ENCODE results near the gene PFKP. TPM values are rescaled to one million over a fixed set of nuclear protein-coding genes. Genes with fewer than 3 reads are reported as not detected.

Gene PFKP
- total RNA-seq, 1 experiment from 2014 or later, result 232 TPM

- H3K27me3 ChIP-seq (ENCODE audit: control insufficient read depth, insufficient read depth, low read length), result no peaks in the 10 kb centered on the region
- no peak for DNase-seq (ENCODE audit: low read depth, low spot score)
- no TSS peak for BruUV-seq (replicated peaks)
- intact Hi-C loops (cut with micrococcal nuclease; ENCODE audit: unreplicated experiment), result no loop called here
- no peaks in the 10 kb centered on the region; the same call in 1 of the 2 replicates for H3K36me3 ChIP-seq (ENCODE audit: control insufficient read depth, insufficient read depth, low read length)
- ATAC-seq, result no peak
- H3K4me1 ChIP-seq (ENCODE audit: control insufficient read depth, insufficient read depth, low read length), result no peaks in the 10 kb centered on the region
- CTCF ChIA-PET, result no interaction called here
- no peak for TF ChIP-seq SIN3A (IDR thresholded peaks at IDR 0.05; ENCODE audit: borderline replicate concordance, insufficient read depth, low read depth, low read length)
- TF ChIP-seq REST (IDR thresholded peaks at IDR 0.05; ENCODE audit: insufficient read depth in 1 of 2, low read depth in 2 of 2, low read length in 1 of 2), result no peak
- TF ChIP-seq TCF7L2 (IDR thresholded peaks at IDR 0.05; ENCODE audit: low read depth, low read length), result no peak
- no peak for TF ChIP-seq CTCF (IDR thresholded peaks at IDR 0.05)
- TF ChIP-seq POLR2AphosphoS5 (IDR thresholded peaks at IDR 0.05; ENCODE audit: low read depth, low read length), result no peak; the same call in 1 of the 2 replicates
- no peak overlapping the region for H3K4me3 ChIP-seq (ENCODE audit: low read depth in 2 of 2, low read length in 2 of 2)
- in situ Hi-C loops (cut with HindIII; ENCODE audit: low pct_unique_long_range_greater_than_20kb, low sequenced_read_pairs), result no loop called here
- no peaks in the 10 kb centered on the region for H3K9me3 ChIP-seq (ENCODE audit: control insufficient read depth, insufficient read depth, low read depth, low read length)
- H3K27ac ChIP-seq (ENCODE audit: low read length), result no peak overlapping the region
- POLR2A ChIA-PET, result no interaction called here
Observed at GRCh38 chr10:3140280-3140679, 72.9 kb downstream of the PFKP start.

DNA sequence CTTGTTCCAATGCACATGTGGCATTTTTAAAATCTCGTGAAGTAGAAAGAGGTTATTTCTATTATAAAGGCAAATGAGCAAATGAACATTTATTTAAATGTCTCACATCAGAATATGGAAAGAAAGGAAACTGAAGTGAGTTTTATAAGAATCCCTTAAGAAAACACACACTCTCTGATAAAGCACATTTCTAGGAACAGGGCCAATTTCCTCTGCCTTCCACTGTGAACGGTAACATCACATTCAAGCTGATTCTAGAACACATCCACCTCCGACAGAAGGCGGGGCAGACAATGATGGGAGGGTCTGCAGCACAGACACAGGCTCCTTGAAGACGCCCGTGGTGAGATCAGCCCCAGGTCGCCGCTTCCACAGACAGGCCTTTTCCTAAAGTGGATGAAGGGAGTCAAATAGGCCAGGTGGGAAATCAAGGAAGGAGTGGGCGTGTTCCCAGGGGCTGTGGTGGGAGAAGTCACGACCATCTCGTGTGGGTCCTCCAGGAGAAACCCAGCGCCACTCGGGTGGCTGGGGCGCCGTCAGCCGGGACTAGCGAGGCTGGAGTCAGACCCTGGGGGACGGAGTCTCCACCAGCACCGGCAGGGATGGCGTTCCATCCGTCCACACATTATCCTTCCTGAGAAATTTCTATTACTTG is 74.1 kb downstream of the PFKP start:
- no peak overlapping the region for H3K27ac ChIP-seq (ENCODE audit: low read length)
- peaks cover 4% of the 10 kb centered on the region; the same call in 1 of the 2 replicates for H3K36me3 ChIP-seq (ENCODE audit: control insufficient read depth, insufficient read depth, low read length)
- TF ChIP-seq CTCF (IDR thresholded peaks at IDR 0.05), result no peak
- TF ChIP-seq POLR2AphosphoS5 (IDR thresholded peaks at IDR 0.05; ENCODE audit: low read depth, low read length), result no peak
- no peak for TF ChIP-seq REST (IDR thresholded peaks at IDR 0.05; ENCODE audit: insufficient read depth in 1 of 2, low read depth in 2 of 2, low read length in 1 of 2)
- TF ChIP-seq TCF7L2 (IDR thresholded peaks at IDR 0.05; ENCODE audit: low read depth, low read length), result no peak
- TF ChIP-seq SIN3A (IDR thresholded peaks at IDR 0.05; ENCODE audit: borderline replicate concordance, insufficient read depth, low read depth, low read length), result no peak
- DNase-seq (ENCODE audit: low read depth, low spot score) (no peak), ATAC-seq (no peak)
- no peaks in the 10 kb centered on the region for H3K27me3 ChIP-seq (ENCODE audit: control insufficient read depth, insufficient read depth, low read length)
- BruUV-seq (replicated peaks), result no TSS peak
- CTCF ChIA-PET, result no interaction called here
- in situ Hi-C loops (cut with HindIII; ENCODE audit: low pct_unique_long_range_greater_than_20kb, low sequenced_read_pairs) (no loop called here), intact Hi-C loops (cut with micrococcal nuclease; ENCODE audit: unreplicated experiment) (no loop called here)
- H3K4me1 ChIP-seq (ENCODE audit: control insufficient read depth, insufficient read depth, low read length), result no peaks in the 10 kb centered on the region
- H3K9me3 ChIP-seq (ENCODE audit: control insufficient read depth, insufficient read depth, low read depth, low read length), result no peaks in the 10 kb centered on the region
- H3K4me3 ChIP-seq (ENCODE audit: low read depth in 2 of 2, low read length in 2 of 2), result no peak overlapping the region
- POLR2A ChIA-PET, result no interaction called here
